Lung microvascular endothelial cell (primary cell): ENCODE results near the gene FAM110D. TPM values are rescaled to one million over a fixed set of nuclear protein-coding genes. Genes with fewer than 3 reads are reported as not detected.

Source experiments
- DNase-seq, 2 donors: peaks; one replicate each; pipeline versions ENCODE4 v3.0.0 to v3.0.0-alpha.2; 2010; ENCODE audit warnings: low read depth in 2 of 2
- total RNA-seq: library from RNA; depleted of rRNA; stranded (reverse); fragments of >200 nt; gene quantifications from 2 replicates; pipeline ENCODE4 v1.2.1, GENCODE V29; 2014

FAM110D gene
- total RNA-seq, 1 donor from 2014 or later: 6.0 TPM

DNA sequence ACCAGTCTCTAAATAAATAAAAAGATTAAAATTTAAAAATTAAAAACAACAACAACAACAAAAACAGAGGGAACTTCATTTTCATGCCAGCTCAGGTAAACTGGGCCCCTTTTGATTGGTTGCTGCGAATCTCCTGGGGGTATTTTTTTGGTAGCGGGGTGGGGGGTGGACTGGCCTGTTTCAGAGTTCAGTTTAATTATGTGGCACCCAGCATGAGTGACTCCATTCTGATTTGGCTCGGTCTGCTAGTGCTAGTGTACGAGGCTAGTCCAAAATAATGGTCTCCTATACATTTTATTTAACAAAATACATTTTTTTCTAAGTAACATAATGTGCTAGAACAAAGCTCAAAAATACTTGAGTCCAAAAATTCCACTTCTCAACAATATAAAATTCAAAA, 29.1 kb upstream of the FAM110D start:
- DNase-seq: no peak

DNA sequence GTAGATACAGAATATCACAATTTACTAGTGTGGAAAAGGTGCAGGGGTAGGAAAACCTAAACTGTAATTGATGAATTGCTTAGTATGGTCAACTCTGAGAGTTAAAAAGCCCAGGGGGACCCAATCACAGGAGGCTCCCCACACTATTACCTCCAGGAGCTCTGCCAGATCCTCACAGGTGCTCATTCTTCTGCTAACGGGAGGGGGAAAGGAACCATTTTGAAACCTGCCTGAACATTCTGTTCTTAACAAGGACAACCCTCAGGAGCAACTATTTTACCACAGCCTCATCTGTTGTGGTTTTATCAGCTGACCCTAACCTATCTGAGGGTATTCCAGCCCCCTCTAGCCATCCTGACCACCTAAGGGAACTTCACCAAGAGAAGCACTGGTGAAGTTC, 28.2 kb upstream of the FAM110D start:
- DNase-seq: no peak

DNA sequence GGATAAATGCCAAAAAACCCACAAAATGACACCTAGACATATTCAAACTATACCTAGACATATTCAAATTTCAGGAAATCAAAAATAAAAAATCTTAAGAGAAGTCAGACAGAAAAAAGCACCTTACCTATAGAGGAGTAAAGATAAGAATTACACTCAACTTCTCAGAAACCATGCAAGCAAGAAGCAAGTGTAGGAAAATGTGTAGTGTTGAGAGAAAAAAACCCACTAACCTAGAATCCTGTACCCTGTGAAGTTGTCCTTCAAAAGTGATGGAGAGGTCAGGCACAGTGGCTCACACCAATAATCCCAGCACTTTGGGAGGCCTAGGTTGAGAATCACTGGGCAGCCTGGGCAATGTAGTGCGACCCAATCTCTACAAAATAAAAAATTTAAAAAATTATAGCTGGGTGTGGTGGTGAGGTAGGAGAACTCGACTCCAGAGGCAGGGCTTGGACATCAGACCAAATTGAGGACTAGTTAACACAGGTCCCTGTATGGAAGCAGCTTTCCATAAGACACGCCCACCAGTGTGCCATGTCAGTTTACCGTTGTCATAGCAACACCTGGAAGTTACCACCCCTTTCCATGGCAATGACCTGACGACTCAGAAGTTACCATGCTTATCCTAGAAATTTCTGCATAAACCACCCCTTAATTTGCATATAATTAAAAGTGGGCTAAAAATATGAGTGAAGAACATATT, 26.6 kb upstream of the FAM110D start:
- DNase-seq: peak; percentile 32 to 36

DNA sequence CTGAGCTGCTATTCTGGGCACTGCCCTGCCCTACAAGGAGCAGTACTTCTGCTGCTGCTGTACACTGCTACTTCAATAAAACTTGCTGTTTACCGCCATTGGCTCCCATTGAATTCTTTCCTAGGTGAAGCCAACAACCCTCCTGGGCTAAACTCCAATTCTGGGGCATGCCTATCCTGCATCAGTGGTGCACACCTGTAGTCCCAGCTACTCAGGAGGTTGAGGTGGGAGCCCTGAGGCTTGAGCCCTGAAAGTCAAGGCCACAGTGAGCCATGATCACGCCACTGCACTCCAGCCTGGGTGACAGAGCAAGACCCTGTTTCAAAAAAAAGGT, 26.1 kb upstream of the FAM110D start:
- DNase-seq: no peak

DNA sequence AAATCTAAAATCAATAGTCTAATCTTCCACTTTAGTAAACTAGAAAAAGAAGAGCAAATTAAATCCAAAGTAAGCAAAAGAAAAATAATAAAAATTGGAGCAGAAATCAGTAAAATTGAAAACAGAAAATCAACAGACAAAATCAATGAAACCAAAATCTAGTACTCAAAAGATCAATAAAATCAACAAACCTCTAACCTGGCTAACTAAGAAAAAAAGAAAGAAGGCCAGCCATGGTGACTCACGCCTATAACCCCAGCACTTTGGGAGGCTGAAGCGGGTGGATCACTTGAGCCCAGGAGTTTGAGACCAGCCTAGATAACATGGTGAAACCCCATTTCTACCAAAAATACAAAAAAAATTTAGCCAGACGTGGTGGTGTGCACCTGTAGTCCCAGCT, 24.4 kb upstream of the FAM110D start:
- no peak for DNase-seq

DNA sequence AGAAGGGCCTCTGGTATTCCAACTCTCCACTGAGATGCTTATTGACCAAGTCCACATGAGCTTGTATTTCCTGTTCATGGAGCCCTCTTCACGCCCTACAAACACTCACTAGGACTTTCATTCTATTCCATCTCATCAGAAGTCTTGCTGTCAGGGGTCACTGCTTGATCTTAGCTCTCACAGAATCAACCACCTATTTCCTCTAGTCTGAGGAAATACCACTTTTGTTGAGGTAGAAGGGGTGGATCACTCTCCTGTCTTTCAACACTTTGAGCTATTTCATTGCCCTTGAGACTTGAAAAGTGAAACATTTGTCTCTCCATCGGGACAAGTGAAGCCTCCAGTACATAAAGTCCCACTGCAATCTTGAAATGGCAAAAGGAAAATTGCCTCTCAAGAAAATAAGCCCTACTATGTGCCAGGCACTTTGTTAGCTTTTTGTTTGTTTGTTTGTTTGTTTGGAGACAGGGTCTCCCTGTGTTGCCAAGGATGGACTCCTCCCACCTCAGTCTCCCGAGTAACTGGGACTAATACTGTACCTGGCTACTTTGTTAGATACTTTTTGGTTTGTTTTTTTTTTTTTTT, 19.8 kb upstream of the FAM110D start:
- DNase-seq: no peak

DNA sequence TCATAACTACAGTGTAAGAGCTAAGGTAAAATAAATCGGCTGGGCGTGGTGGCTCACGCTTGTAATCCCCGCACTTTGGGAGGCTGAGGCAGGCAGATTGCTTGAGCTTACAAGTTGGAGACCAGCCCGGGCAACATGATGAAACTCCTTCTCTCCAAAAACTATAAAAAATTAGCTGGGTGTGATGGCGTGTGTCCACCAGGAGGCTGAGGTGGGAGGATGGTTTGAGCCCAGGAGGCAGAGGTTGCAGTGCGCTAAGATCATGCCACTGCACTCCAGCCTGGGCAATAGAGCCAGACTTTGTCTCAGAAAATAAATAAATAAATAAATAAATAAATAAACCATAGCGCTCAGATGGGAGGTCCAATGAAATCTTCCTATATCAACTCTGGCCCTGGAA, 16.7 kb upstream of the FAM110D start:
- DNase-seq: no peak

DNA sequence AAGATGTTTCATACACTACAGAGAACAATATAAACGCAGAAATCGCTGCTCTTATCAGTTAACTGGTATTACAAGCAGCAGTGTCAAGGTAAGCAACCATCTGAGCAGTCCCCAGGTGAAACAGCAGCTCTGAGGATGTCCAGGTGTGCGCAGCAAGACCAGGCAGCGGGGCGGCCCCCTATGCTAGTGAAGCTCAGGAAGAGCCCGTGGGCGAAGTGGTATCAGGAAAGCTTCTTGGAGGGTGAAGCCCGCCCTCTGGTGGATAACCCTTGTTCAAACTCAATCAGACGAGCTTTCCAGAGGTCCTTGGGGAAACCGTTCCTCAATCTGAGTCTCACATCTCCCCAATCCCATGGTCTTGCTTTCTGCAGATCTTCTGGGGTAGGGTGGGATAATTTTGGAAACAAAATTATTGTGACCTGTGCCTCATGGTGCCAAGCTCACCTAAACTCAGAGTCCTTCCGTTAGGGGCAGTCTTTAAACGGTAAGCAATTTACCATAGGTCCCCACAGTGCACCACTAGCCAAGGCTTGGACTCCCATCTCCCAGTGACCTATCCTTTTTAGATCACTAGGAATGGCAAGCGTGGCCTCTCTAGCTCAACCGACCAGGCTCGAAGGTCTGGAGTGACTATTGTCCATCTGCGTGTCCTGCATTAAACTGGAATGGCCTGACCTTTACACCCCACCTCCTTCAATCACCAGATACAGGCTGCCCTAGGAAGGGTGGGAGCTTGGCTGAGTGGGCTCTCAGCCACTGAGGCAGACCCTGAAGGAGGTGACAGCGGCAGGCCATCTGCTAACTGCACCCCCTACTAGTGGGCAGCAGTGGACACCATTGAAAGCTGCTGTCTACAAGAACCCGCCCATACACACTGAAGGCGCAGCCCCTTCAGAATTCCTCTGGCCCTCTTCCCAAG, 13.6 kb upstream of the FAM110D start:
- DNase-seq: peak; percentile 88

DNA sequence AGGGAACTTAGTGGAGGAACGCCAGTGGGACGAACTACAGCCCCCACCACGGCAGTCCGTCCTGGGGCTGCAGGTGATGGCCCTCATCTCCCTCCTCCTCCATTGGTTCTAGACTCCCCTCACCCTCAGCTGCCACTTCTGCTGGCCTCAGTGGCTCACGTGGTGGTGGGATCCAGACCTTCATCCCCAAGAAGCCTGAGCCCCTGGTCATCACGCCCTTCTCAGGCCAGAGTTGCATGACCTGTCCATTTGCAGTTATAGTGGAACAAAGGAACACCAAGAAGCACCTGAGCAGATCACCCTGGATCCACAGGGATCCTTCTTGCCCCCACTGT, 13.0 kb upstream of the FAM110D start:
- no peak for DNase-seq

DNA sequence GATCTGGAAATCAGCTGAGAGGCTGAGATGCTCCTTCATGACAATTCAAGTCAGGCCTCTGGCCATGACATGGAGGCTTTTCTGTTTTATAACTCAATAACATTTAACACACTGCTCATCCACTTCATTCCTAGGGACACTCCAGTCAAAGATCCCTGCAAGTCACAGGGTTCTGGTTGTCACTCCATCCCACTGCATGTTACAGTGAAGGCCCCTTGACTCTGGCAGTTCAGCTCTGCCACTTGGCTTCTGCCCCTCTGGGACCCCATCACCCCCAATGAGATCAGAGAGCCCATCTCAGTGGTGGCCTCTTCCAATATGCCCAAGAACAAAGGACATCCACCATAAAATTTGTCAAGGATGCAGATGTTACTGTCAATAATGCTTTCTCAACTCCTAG, 10.0 kb upstream of the FAM110D start:
- DNase-seq: no peak

DNA sequence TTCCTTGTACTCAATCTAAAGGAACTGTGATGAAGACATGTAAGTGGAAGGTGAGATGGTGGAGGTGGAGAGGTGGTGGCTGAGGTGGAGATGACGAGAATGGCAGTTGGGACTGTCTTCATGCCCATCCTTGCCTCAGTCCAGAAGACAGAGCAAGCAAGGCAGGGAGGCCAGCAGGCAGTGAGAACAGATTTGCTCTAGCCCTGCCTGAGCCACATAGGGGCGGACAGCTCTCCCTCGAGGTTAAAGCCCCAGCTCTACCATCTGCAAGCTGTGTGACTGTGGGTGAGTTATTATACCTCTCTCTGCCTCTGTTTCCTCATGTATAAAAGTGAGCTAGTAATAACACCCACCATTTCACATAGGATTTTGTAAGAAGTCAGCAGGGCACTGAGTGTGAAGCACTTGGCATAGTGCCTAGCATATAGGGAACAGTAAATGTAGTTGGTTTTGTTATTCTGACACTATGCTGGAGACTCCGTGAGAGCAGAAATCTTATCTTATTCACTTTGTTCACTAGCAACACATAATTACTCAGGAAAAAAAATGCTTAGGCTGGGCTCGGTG, 4.8 kb upstream of the FAM110D start:
- DNase-seq: no peak

DNA sequence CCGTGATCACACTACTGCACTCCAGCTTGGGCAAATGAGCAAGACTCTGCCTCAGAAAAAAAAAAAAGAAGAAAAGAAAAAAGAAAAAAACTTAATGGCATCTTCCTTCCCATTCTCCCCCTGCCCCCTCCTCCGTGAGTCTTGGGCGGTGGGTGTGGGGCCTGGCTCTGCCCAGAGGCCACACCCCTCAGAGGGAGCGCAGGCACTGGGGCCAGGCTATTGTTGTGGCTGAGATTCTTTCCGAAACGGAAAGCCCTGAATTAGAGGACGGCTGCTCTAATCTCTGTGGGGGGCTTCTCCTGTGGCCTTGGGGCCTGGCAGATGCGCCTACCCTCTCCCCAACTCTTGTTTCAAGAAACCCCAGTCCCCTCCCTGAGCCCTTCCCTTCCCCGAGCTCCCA, 4.1 kb upstream of the FAM110D start:
- DNase-seq: peak in 1 of 2 donors; percentile 62

DNA sequence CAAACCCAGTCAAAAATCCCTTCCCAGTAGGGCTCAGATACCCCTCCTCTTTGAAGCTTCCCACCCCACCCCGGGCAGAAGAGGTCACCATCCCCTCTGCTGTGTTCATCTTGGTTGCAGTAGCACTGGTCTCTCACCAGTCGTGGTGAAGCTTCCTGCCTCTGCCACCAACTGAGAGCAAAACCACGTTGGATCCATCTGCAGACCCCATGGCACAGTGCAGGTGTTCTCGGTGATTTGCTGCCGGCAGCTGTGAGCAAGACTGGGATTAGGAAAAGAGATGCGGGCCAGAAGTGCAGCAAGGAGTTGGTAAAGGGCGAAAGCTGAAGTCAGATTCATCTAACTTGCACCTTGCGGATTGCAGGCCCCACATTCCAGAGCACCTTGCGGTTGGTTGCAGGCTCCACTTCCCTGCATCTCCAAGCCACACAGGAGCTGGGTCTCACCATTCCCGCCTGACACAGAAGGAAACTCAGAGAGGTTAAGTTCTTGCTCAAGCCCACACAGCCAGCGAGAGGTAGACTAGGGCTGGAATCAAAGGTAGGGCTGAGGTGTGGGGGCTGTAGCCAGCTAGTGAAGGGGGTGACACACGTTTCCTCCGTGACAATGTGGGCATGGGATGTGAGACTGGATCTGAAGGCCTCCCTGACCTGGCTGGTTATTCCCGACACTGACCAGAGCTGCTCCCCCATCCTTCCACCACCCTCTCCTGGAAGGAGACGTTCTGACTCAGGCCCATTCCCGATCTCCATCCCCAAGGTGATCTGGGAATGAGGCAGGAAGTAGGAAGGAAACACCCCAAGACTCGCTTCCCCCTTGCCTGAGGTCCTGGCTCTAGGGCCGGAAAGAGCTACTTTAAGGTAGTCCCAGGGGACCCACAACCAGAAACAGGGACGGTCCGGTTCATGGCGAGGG, 3.3 kb upstream of the FAM110D start:
- DNase-seq: no peak

DNA sequence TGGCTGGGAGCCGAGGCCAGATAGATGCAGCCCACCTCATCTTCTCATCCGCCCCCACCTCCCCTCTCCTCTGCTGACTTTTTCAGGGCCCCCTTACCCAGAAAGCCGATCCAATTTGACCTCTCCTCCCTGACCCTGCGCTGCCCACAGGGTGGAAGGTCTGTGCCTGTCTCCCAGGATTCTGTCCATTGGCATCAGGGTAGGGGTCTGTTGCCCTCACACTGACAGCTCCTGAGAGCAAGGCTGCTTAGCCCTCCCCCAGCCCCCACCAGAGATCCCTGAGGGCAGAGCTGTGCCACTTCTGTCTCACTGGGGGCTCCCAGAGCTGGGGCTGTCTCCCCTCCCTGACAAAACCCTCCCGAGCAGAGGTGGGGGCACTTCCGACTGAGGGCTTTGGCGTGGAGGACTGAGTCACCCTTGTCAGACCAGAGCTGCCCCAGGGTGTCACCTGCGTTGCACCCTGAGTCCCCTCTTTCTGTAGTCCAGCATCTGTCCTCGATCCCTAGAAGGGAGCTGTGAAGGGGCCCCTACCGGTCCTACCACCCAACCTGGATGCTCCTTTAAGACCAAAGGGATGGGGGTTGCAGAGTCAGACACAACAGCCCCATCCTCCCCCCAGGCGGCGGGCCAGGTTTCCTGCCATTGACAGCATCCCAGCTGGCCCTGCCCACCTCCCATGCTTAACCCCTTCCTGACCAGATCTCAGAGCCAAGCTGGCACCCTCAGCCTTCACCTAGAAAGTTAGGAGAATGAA, 2.4 kb upstream of the FAM110D start:
- DNase-seq: peak; percentile 55 to 75

DNA sequence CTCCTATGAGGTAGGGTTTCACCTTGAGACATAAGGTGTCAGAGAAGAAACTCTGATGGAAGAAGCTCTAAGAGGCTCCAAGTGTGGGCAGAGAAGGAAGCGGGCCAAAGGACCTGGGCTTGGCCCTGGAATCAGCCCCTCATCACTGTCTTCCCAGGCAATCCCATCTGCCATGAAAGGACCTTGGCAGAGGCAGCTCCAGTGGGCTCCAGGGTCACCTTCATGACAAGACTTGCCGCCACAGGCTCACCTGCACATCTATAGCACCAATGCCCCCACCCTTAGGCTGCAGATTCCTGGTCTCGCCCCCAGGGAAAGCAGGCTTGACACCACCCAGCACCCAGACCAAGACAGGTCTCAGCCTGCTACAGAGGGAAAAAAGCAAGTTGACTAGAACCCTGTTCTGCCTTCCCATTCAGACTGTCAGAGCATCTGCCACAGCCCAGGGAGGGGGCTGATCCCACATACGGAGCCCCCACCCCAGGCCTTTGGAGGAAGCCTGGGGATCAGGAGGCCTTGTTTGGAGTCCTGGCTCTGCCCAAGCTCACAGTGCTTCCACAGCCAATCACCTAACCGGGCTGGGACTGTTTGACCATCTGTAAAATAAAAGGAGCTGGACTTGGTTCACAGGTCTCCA, 490 bp upstream of the FAM110D start:
- no peak for DNase-seq

DNA sequence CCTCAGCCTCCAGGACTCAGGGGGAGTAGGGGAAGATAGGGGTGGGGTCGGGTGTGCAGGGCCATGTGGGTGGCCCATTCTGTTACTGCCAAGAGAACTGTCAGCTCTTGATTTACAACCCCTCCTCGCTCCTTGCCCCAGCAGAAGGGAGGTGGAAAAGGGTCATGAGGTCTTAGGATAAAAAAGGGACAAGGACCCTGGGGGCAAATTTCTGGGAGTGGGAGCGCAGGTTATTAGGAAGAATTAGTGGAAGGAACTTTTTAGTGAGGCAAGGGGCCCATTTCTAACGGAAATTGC, 812 bp downstream of the FAM110D start:
- no peak for DNase-seq

DNA sequence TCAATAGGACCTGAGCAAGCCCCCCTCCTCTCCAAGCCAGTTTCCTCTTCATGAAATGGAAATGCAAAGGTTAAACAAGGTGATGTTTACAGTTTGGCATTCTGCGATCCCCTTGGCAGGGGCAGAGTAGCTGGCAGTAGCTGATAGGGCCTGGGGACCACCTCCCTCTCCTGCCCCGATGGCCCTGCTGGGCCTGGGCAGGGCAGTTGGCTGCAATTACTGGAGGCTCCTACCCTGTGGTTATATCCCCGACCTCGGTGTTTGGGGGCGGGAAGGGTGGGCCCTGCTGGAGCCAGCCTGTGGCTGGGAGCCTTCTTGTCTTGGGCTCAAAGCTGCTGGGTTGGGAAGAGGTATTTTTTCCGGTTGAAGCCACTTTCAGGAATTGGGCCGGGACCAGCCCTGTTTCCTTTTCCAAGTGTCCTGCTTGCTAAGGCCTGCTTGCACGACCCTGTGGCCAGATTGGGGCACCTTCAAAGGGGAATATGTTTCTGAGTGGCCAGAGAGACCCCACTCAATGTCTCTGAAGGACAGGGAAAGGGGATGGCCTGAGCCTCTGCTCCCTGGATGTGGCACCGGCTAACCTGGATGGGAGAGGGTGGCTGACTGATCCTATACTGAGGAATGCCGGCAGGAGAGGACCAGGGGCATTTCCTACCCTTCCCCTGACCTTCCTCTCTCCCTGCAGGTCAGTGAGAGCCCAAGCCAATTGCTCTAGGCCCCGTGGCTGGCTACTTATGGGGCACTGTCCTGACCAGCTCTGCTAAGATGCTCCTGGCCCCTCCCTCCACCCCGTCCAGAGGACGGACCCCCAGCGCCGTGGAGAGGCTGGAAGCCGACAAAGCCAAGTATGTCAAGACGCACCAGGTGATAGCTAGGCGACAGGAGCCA, 1.9 kb downstream of the FAM110D start:
- peak in 1 of 2 donors; percentile 51 for DNase-seq

DNA sequence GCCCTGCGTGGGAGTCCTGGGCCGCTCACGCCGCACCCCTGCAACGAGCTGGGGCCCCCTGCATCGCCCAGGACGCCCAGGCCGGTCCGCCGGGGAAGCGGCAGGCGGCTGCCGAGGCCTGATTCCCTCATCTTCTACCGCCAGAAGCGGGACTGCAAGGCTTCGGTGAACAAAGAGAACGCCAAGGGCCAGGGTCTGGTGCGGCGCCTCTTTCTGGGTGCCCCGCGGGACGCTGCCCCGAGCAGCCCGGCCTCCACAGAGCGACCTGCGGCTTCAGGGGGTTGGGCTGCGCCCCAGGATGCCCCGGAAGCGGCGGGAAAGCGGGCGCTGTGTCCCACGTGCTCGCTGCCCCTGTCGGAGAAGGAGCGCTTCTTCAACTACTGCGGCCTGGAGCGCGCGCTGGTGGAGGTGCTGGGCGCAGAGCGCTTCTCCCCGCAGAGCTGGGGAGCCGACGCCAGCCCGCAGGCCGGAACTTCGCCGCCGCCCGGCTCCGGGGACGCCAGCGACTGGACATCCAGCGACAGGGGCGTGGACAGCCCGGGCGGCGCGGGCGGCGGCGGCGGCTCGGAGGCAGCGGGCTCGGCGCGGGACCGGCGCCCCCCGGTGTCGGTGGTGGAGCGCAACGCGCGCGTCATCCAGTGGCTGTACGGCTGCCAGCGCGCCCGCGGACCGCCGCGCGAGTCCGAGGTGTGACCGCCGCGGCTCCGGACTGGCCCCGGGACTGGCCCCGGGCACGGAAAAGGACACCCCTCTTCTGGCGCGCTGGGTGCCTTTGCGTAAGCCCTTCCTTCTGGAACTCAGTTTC, 2.7 kb downstream of the FAM110D start:
- peak; percentile 62 to 69 for DNase-seq
